HepG2 (cell line): ENCODE data around the gene PRR35. TPM values are rescaled to one million over a fixed set of nuclear protein-coding genes. Genes with fewer than 3 reads are reported as not detected.

Source experiments
- HINFP ChIP-seq: sonication (generic); formaldehyde crosslinking; IDR thresholded peaks from 2 replicates; pipeline ENCODE4 v1.4.0; 2020; ENCODE audit warnings: low read depth, mild to moderate bottlenecking, missing genetic modification reagents
- IKZF5 ChIP-seq: IDR thresholded peaks from 2 replicates; pipeline ENCODE4 v1.6.1; 2018; ENCODE audit warnings: missing genetic modification reagents, mild to moderate bottlenecking, missing compliant biosample characterization
- KLF6 ChIP-seq: IDR thresholded peaks from 2 replicates; pipeline ENCODE4 v1.8.0; 2016; ENCODE audit warnings: missing biosample characterization, missing genetic modification reagents
- MTF2 ChIP-seq: sonication (generic); formaldehyde crosslinking; IDR thresholded peaks from 2 replicates; pipeline ENCODE4 v1.5.0; 2020; ENCODE audit warnings: missing genetic modification reagents, borderline replicate concordance
- RBFOX2 ChIP-seq: fragments of 200-400 bp; formaldehyde crosslinking; IDR thresholded peaks from 2 replicates; pipeline ENCODE4 v1.6.1; 2017; ENCODE audit warnings: low read depth, mild to moderate bottlenecking, low read length
- SKI ChIP-seq: fragments of 450-650 bp; IDR thresholded peaks from one replicate; pipeline ENCODE4 v1.6.1; 2018; ENCODE audit warnings: mild to moderate bottlenecking; ENCODE audit not compliant: partially characterized antibody
- TGIF2 ChIP-seq: IDR thresholded peaks from 2 replicates; pipeline ENCODE4 v1.6.1; 2016; ENCODE audit warnings: control low read depth, missing compliant biosample characterization
- THAP9 ChIP-seq: sonication (generic); formaldehyde crosslinking; IDR thresholded peaks from 2 replicates; pipeline ENCODE4; 2020; ENCODE audit warnings: missing genetic modification reagents, mild to moderate bottlenecking, borderline replicate concordance
- TRAFD1 ChIP-seq: sonication (generic); formaldehyde crosslinking; IDR thresholded peaks from 2 replicates; pipeline ENCODE4 v1.5.1; 2020; ENCODE audit warnings: missing genetic modification reagents, mild to moderate bottlenecking, borderline replicate concordance
- ZBTB4 ChIP-seq: sonication (generic); formaldehyde crosslinking; IDR thresholded peaks from 2 replicates; pipeline ENCODE4 v1.4.0; 2020; ENCODE audit warnings: missing genetic modification reagents, mild to moderate bottlenecking, borderline replicate concordance
- ZFP36L2 ChIP-seq: sonication (generic); formaldehyde crosslinking; IDR thresholded peaks from 2 replicates; pipeline ENCODE4 v1.4.0; 2020; ENCODE audit warnings: missing genetic modification reagents
- ZNF143 ChIP-seq: sonication (generic); formaldehyde crosslinking; IDR thresholded peaks from 2 replicates; pipeline ENCODE4 v1.4.0; 2020; ENCODE audit warnings: missing genetic modification reagents
- ZNF17 ChIP-seq: sonication (generic); formaldehyde crosslinking; IDR thresholded peaks from 2 replicates; pipeline ENCODE4 v1.5.0; 2020; ENCODE audit warnings: mild to moderate bottlenecking, missing genetic modification reagents
- ZNF253 ChIP-seq: sonication (generic); formaldehyde crosslinking; IDR thresholded peaks from 2 replicates; pipeline ENCODE4 v1.8.0; 2022; ENCODE audit warnings: mild to moderate bottlenecking, missing genetic modification reagents, borderline replicate concordance
- ZNF589 ChIP-seq: sonication (generic); formaldehyde crosslinking; conservative IDR thresholded peaks from 2 replicates; pipeline ENCODE4 v1.8.0; 2022; ENCODE audit warnings: mild to moderate bottlenecking, moderate library complexity, missing genetic modification reagents
- ZNF724P ChIP-seq: sonication (generic); formaldehyde crosslinking; IDR thresholded peaks from 2 replicates; pipeline ENCODE4 v1.8.0; 2022; ENCODE audit warnings: missing genetic modification reagents, borderline replicate concordance
- ZNF83 ChIP-seq: sonication (generic); formaldehyde crosslinking; IDR thresholded peaks from 2 replicates; pipeline ENCODE4 v1.4.0; 2020; ENCODE audit warnings: missing genetic modification reagents, mild to moderate bottlenecking, borderline replicate concordance
- polyA plus RNA-seq, 8 experiments: library from polyadenylated mRNA; depleted of rRNA in 3 of 8; stranded (reverse) in 7 of 8; unstranded in 1 of 8; fragments of >200 nt; fragmentation: Illumina TruSeq in 4 of 8; extraction: Trizol in 4 of 8; gene quantifications; 2 replicates each; pipeline versions ENCODE4 v1.2.1 to v1.2.3, GENCODE V29; 2011 to 2016; ENCODE audit warnings: low read depth in 4 of 8, missing spikeins in 1 of 8, mixed read lengths in 1 of 8; ENCODE audit not compliant: insufficient read depth in 1 of 8
- total RNA-seq, 5 experiments: library from RNA; depleted of rRNA; stranded (reverse); fragments of >200 nt; fragmentation: Illumina TruSeq; extraction: Trizol; gene quantifications; 2 replicates each; pipeline ENCODE4 v1.2.3, GENCODE V29; 2016; ENCODE audit warnings: low read depth in 1 of 5

Gene PRR35
- total and polyA plus RNA-seq, 2 of the 13 experiments (the other 11 are each of a cell fraction or from before 2014, with no cell fraction given) = 0.07 to 0.16 TPM

GRCh38 chr16:528111-529011 lies 31.8 kb upstream of the PRR35 start (continued):
- TF ChIP-seq ZBTB4 (CRISPR knock-in tag) (no peak), ZNF17 (CRISPR knock-in tag) (no peak), SKI (no peak), THAP9 (no peak), TGIF2 (no peak), IKZF5 (CRISPR knock-in tag) (0 out of 2 replicates have a peak, but pooled peaks have one; percentile 25), TRAFD1 (CRISPR knock-in tag) (no peak), RBFOX2 (peak; percentile 64), ZNF724P (CRISPR knock-in tag) (no peak), HINFP (CRISPR knock-in tag) (no peak), ZNF589 (CRISPR knock-in tag) (no peak), ZFP36L2 (no peak), ZNF253 (CRISPR knock-in tag) (no peak), MTF2 (CRISPR knock-in tag) (no peak), KLF6 (CRISPR knock-in tag) (0 out of 2 replicates have a peak, but pooled peaks have one; percentile 49), ZNF83 (CRISPR knock-in tag) (no peak), ZNF143 (CRISPR knock-in tag) (no peak; the same call in none of the 2 replicates)
